ENCODE data around the gene INO80.
"Not testable (repeated sequence)": the region's sequence is repeated elsewhere in the genome, so short reads cannot be mapped to it uniquely, and the experiment has no call there.

Gene INO80

GRCh38 chr15:40968290-40969085, 147.6 kb downstream of the INO80 start:
- DNase-seq (ENCODE audit: low read depth in 2 of 2, low spot score in 1 of 2), result no peak

GRCh38 chr15:40964634-40965033, 151.4 kb downstream of the INO80 start:
- DNase-seq (ENCODE audit: low read depth in 2 of 2, low spot score in 1 of 2), result no peak

GRCh38 chr15:40964006-40964405, 152.1 kb downstream of the INO80 start:
- no peak for DNase-seq (ENCODE audit: low read depth in 2 of 2, low spot score in 1 of 2)

GRCh38 chr15:40963201-40963600, 152.9 kb downstream of the INO80 start:
- no peak for DNase-seq (ENCODE audit: low read depth in 2 of 2, low spot score in 1 of 2)

GRCh38 chr15:40962317-40962716, 153.8 kb downstream of the INO80 start:
- DNase-seq (ENCODE audit: low read depth in 2 of 2, low spot score in 1 of 2), result not testable (repeated sequence)

GRCh38 chr15:40961740-40962139, 154.3 kb downstream of the INO80 start:
- DNase-seq (ENCODE audit: low read depth in 2 of 2, low spot score in 1 of 2), result not testable (repeated sequence)

- no peak for DNase-seq (ENCODE audit: low read depth in 2 of 2, low spot score in 1 of 2)
Measured at GRCh38 chr15:40960925-40961324, 155.2 kb downstream of the INO80 start.

GRCh38 chr15:40960151-40960885, 155.8 kb downstream of the INO80 start:
- no peak for DNase-seq (ENCODE audit: low read depth in 2 of 2, low spot score in 1 of 2)

GRCh38 chr15:40959331-40960141, 156.5 kb downstream of the INO80 start:
- no peak for DNase-seq (ENCODE audit: low read depth in 2 of 2, low spot score in 1 of 2)

- no peak for DNase-seq (ENCODE audit: low read depth in 2 of 2, low spot score in 1 of 2)
Measured at GRCh38 chr15:40958723-40959122, 157.4 kb downstream of the INO80 start.

- no peak for DNase-seq (ENCODE audit: low read depth in 2 of 2, low spot score in 1 of 2)
Measured at GRCh38 chr15:40958146-40958545, 157.9 kb downstream of the INO80 start.

GRCh38 chr15:40957581-40958051, 158.5 kb downstream of the INO80 start:
- no peak for DNase-seq (ENCODE audit: low read depth in 2 of 2, low spot score in 1 of 2)

- no peak for DNase-seq (ENCODE audit: low read depth in 2 of 2, low spot score in 1 of 2)
Measured at GRCh38 chr15:40957041-40957555, 159.0 kb downstream of the INO80 start.

- DNase-seq (ENCODE audit: low read depth in 2 of 2, low spot score in 1 of 2), result no peak
Measured at GRCh38 chr15:40956541-40956982, 159.5 kb downstream of the INO80 start.

GRCh38 chr15:40955930-40956540, 160.0 kb downstream of the INO80 start:
- DNase-seq (ENCODE audit: low read depth in 2 of 2, low spot score in 1 of 2), result no peak

- DNase-seq (ENCODE audit: low read depth in 2 of 2, low spot score in 1 of 2), result no peak
Measured at GRCh38 chr15:40955141-40955903, 160.8 kb downstream of the INO80 start.

GRCh38 chr15:40954158-40954848, 161.8 kb downstream of the INO80 start:
- DNase-seq (ENCODE audit: low read depth in 2 of 2, low spot score in 1 of 2), result not testable (repeated sequence)

- no peak for DNase-seq (ENCODE audit: low read depth in 2 of 2, low spot score in 1 of 2)
Measured at GRCh38 chr15:40953713-40954074, 162.4 kb downstream of the INO80 start.

- DNase-seq (ENCODE audit: low read depth in 2 of 2, low spot score in 1 of 2), result peak; percentile 87 to 93
Measured at GRCh38 chr15:40952901-40953712, 163.0 kb downstream of the INO80 start, which contains the start of gene CHAC1. CHAC1 (plus strand) TSS chr15:40953471; CDS start chr15:40953584, 113 bp downstream.
